Ascending aorta (tissue), 2 donors: Measurements from ENCODE around the gene SPAG17. TPM values are rescaled to one million over a fixed set of nuclear protein-coding genes. Genes with fewer than 3 reads are reported as not detected.
"Not testable (repeated sequence)": the region's sequence is repeated elsewhere in the genome, so short reads cannot be mapped to it uniquely, and the experiment has no call there.

Experiments used
- DNase-seq, 2 donors: peaks; one replicate each; pipeline ENCODE4 v3.0.0-alpha.2; 2019; ENCODE audit warnings: low spot score in 2 of 2
- H3K27ac ChIP-seq, 2 donors: fragments of 200-600 bp; sonication (generic); one replicate each; pipeline ENCODE4 v1.5.1; 2016 to 2017; ENCODE audit warnings: mild to moderate bottlenecking in 1 of 2
- H3K27me3 ChIP-seq: fragments of 200-600 bp; sonication (generic); one replicate; pipeline ENCODE4 v1.5.1; 2017
- H3K36me3 ChIP-seq, 2 donors: fragments of 200-600 bp; sonication (generic); one replicate each; pipeline ENCODE4 v1.5.1; 2016
- H3K4me1 ChIP-seq, 2 donors: fragments of 200-600 bp; sonication (generic); one replicate each; pipeline ENCODE4 v1.5.1; 2016 to 2017; ENCODE audit warnings: mild to moderate bottlenecking in 1 of 2
- H3K4me3 ChIP-seq, 2 donors: fragments of 200-600 bp; sonication (generic); one replicate each; pipeline ENCODE4 v1.5.1; 2016 to 2017; ENCODE audit warnings: mild to moderate bottlenecking in 1 of 2
- H3K9me3 ChIP-seq, 2 donors: fragments of 200-600 bp; sonication (generic); one replicate each; pipeline ENCODE4 v1.5.1; 2016
- CTCF ChIP-seq, 3 experiments: fragments of 200-600 bp in 2 of 3; fragments of 450-650 bp in 1 of 3; sonication (generic) in 2 of 3; IDR thresholded peaks; one replicate each; pipeline ENCODE4 v1.5.1; 2016 to 2019; ENCODE audit warnings: antibody characterized with exemption in 3 of 3, mild to moderate bottlenecking in 1 of 3, moderate library complexity in 1 of 3
- intact Hi-C: fragments of 100-400 bp; cut with DNase I; formaldehyde crosslinking; loops from one replicate; pipeline ENCODE4 v1.15.1; 2023
- total RNA-seq: library from RNA; depleted of rRNA; stranded (reverse); fragments of >200 nt; gene quantifications from one replicate; pipeline ENCODE4 v1.1.0, GENCODE V29; 2016

Gene SPAG17
- total RNA-seq, 1 donor from 2014 or later, result not detected

DNA sequence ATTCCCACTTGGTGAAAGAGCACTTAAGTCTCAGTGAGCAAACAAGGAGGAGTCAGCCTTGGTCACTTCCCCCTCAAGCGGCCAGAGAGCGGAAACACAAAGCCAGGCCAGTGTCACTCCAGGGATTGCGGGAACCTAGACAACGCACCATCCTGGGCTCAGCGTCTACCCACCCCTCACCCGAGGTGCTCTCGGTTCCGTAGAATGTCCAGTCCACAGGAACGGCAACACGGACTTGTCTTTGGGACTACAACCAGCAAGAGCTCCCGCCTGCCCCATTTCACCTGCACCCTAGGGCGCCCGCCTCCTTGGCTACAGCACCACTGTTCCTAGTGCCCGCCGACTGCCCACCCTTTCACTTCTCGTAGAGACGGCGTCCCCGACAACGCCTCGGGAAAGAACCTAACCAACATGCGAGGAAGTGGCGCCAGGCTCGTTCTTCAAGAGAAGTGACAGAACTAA lies 256.1 kb downstream of the SPAG17 start:
- no peaks in the 10 kb centered on the region for H3K36me3 ChIP-seq
- peaks cover 6 to 16% of the 10 kb centered on the region in 2 donors for H3K4me1 ChIP-seq
- H3K9me3 ChIP-seq, result no peaks in the 10 kb centered on the region
- intact Hi-C loops, result loop anchor here (5.0 kb wide), 1 partner anchor 322 kb away; the partner anchor contains the start of gene TENT5C
- peak; percentile 20 to 78 for DNase-seq
- peak overlapping the region; percentile 82 to 91 for H3K4me3 ChIP-seq
- H3K27ac ChIP-seq, result peak overlapping the region; percentile 86 to 95
- H3K27me3 ChIP-seq, result no peaks in the 10 kb centered on the region
- TF ChIP-seq CTCF (IDR thresholded peaks at IDR 0.05), result peak in 1 of 3 experiments; percentile 23

DNA sequence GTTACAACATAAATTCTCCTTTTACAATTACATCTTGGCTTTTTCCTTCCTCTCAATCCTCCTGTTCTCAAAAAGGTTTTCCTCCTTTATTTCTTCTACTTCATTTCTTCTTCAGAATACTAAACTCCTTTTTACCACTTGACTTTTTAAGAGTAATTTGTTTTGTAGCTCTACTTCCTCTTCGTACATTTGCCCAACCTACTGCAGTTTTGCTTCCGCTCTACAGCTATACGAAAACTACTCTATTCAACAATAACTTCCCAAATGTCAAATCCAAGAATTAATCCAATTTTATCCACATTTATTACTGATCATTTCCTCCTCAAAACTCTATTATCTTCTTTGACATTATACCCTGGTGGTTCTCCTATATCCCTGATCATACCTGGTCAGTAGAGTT lies 259.0 kb downstream of the SPAG17 start:
- Histone ChIP-seq H3K4me1 (peaks cover 6 to 15% of the 10 kb centered on the region in 2 donors), H3K9me3 (no peaks in the 10 kb centered on the region), H3K4me3 (no peak overlapping the region), H3K27ac (no peak overlapping the region), H3K36me3 (no peaks in the 10 kb centered on the region), H3K27me3 (no peaks in the 10 kb centered on the region)
- intact Hi-C loops, result loop anchor here (5.0 kb wide), 1 partner anchor 319 kb away; the partner anchor contains the start of gene TENT5C
- TF ChIP-seq CTCF (IDR thresholded peaks at IDR 0.05), result no peak
- no peak for DNase-seq

- H3K4me1 ChIP-seq, DNase-seq, H3K27me3 ChIP-seq, H3K4me3 ChIP-seq, H3K27ac ChIP-seq, H3K9me3 ChIP-seq, intact Hi-C loops: not testable (repeated sequence)
- peaks cover 11 to 21% of the 10 kb centered on the region in 2 donors for H3K36me3 ChIP-seq
Measured at GRCh38 chr1:117922717-117923116, 262.3 kb downstream of the SPAG17 start.

GRCh38 chr1:117921991-117922390 lies 263.0 kb downstream of the SPAG17 start:
- no peak for TF ChIP-seq CTCF (IDR thresholded peaks at IDR 0.05)
- H3K9me3 ChIP-seq, result no peaks in the 10 kb centered on the region
- H3K4me1 ChIP-seq, result no peaks in the 10 kb centered on the region
- no peaks in the 10 kb centered on the region for H3K27me3 ChIP-seq
- H3K36me3 ChIP-seq, result peaks cover 16 to 28% of the 10 kb centered on the region in 2 donors
- H3K4me3 ChIP-seq, result no peak overlapping the region
- no peak overlapping the region for H3K27ac ChIP-seq
- no peak for DNase-seq
- intact Hi-C loops, result no loop called here

DNA sequence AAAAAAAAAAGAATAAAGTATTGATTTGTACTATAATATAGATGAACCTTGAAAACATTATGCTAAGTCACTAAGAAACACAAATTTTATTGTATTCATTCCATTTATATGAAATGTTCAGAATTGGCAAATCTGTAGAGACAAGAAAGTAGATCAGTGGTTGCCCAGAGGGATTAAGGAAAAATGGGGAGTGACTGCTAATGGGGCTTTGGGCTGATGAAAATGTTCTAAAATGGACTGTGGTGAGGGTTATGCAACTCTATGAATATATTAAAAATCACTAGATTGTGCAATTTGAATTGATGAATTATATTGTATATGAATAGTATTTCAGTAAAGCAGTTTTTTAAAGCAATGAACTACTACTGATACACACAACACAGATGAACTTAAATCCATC lies 265.7 kb downstream of the SPAG17 start:
- Histone ChIP-seq H3K4me3 (no peak overlapping the region), H3K4me1 (no peaks in the 10 kb centered on the region), H3K9me3 (no peaks in the 10 kb centered on the region), H3K27me3 (no peaks in the 10 kb centered on the region), H3K27ac (no peak overlapping the region), H3K36me3 (peaks cover 34 to 51% of the 10 kb centered on the region in 2 donors)
- intact Hi-C loops, result no loop called here
- no peak for TF ChIP-seq CTCF (IDR thresholded peaks at IDR 0.05)
- no peak for DNase-seq

GRCh38 chr1:117911051-117911450 lies 274.0 kb downstream of the SPAG17 start:
- H3K36me3 ChIP-seq, result peaks cover 33 to 72% of the 10 kb centered on the region in 2 donors
- TF ChIP-seq CTCF (IDR thresholded peaks at IDR 0.05), result no peak
- intact Hi-C loops, result no loop called here

More at GRCh38 chr1:117911051-117911450, 274.0 kb downstream of the SPAG17 start:
- no peaks in the 10 kb centered on the region for H3K4me1 ChIP-seq
- no peak overlapping the region for H3K27ac ChIP-seq
- no peak for DNase-seq
- no peak overlapping the region for H3K4me3 ChIP-seq
- H3K27me3 ChIP-seq, result no peaks in the 10 kb centered on the region
- no peaks in the 10 kb centered on the region for H3K9me3 ChIP-seq
